T-helper 1 cell treated with Interleukin-12 subunit alpha and Interleukin-12 subunit beta and Interleukin-4 antibody, amounts not matched to agents 30 ng/mL and 1 ng/mL, for 36 hours (primary cell): ENCODE data around the gene GRIA2. TPM values are rescaled to one million over a fixed set of nuclear protein-coding genes. Genes with fewer than 3 reads are reported as not detected.

Experiments used
- intact Hi-C: fragments of 100-400 bp; cut with micrococcal nuclease; formaldehyde crosslinking; loops from one replicate; pipeline ENCODE4 v1.15.1; 2024
- total RNA-seq: library from RNA; stranded (reverse); gene quantifications from 2 replicates; pipeline ENCODE4 v1.2.3, GENCODE V29; 2022

The GRIA2 gene
- total RNA-seq, 1 donor from 2014 or later, result not detected

DNA sequence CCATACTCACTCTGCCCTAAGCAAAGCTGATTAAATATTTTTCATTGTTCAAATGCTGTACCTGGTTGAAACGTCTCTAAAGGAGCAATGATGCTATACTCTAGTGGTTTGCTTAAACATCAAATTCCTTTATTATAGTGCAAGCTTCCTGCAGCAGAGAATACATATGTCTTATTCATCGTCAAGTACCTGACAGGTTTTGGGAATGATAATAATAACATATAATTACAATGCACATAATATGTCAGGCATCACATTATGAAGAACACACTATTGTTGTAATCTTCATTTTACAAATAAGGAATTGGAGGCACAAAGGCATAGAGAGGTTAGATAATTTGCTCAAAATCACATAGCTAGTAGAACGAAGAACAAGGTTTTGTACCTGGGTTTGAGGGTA lies 151.6 kb downstream of the GRIA2 start:
- intact Hi-C loops, result no loop called here

DNA sequence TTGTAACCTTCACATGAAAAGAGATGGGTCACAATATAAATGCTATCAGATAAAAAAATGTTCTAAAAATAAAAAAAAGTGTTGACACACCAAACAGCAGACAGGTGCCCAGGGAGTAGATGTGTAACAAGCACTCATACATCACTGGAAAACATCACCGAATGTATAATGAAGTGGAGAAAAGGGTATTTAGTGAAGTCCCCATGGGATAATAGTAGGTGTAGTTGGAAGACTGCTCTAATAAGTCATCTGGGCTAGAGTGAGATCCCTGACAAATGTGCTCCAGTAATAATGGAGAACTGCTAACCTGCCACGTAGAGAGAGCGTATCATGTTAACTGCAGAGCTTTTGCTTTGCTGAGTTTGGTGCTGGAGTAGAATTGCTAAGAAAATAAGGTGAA lies 152.0 kb downstream of the GRIA2 start:
- intact Hi-C loops, result no loop called here

DNA sequence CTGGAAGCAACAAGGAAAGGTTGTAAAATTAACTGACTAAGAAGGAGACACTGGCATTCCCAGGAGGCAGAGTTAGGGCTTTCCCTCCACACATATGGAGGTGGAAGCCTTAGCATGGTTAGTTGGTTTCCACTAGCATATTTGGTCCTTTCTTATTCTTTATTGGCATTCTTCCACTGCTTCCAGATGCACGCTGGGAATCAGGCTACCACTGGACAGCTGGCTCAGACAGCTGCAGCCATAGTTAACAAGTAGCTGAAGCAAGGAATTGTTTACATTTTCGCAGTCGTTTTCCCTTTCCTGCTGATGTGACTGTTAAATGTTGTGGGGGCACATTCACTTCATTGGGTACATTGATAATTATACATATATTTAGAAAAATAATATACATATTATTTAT lies 169.2 kb downstream of the GRIA2 start:
- intact Hi-C loops, result no loop called here

DNA sequence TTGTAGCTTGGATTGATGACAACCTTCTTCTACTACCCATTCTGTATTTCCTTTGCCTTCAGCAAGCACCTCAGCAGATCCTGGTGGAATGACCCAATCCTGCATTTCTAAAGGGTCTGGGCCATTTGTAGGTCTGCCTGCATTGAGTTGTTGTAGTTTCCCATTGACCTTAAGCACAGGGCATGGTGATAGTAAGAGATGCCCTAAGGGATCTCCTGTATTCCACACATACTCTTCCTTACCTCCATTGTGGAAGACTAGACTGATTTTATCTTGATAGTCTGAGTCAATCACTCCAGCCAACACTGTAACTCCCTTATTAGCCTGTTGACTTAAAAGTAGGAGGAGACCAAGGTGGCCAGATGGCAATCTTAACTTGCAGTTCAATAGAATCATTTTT lies 184.5 kb downstream of the GRIA2 start:
- intact Hi-C loops, result no loop called here

Other genes starting within 250 kb of the GRIA2 start
- not detected in 2 replicates for gene PDGFC, start 248.9 kb upstream of the GRIA2 start, total RNA-seq
- not detected in 2 replicates for gene GLRB, start 144.6 kb upstream of the GRIA2 start, total RNA-seq